HL-60 (cell line): ENCODE measurements around the gene NBPF3.
"Not testable (repeated sequence)": the region's sequence is repeated elsewhere in the genome, so short reads cannot be mapped to it uniquely, and the experiment has no call there.

Experiments used
- DNase-seq, 2 experiments: peaks; one replicate each; pipeline ENCODE4 v3.0.0-alpha.2; 2010 to 2020; ENCODE audit warnings: low read depth in 1 of 2, low spot score in 1 of 2
- H3K27ac ChIP-seq: fragments of 250-450 bp; sonication (Bioruptor Pico); replicated peaks from 2 replicates; pipeline ENCODE4 v1.5.1; 2020; ENCODE audit warnings: mild to moderate bottlenecking, moderate library complexity
- H3K27me3 ChIP-seq: fragments of 250-450 bp; sonication (Bioruptor Pico); 2 replicates; pipeline ENCODE4 v1.5.1; 2021; ENCODE audit warnings: mild to moderate bottlenecking, moderate library complexity; ENCODE audit not compliant: insufficient read depth, poor library complexity, severe bottlenecking
- H3K4me3 ChIP-seq: replicated peaks from 2 replicates; pipeline ENCODE4 v1.5.1; 2011; ENCODE audit warnings: mild to moderate bottlenecking, control low read depth, low read length; ENCODE audit not compliant: insufficient read depth
- CTCF ChIP-seq: IDR thresholded peaks from one replicate; pipeline ENCODE4 v1.5.1; 2011; ENCODE audit warnings: low read length, control low read depth, inconsistent platforms; ENCODE audit not compliant: insufficient read depth
- GABPA ChIP-seq: IDR thresholded peaks from 2 replicates; pipeline ENCODE4 v1.6.1; 2012; ENCODE audit warnings: low read depth
- POLR2AphosphoS5 ChIP-seq: IDR thresholded peaks from 2 replicates; pipeline ENCODE4 v1.6.1; 2012; ENCODE audit warnings: low read depth
- REST ChIP-seq: IDR thresholded peaks from 2 replicates; pipeline ENCODE4 v1.6.1; 2012; ENCODE audit warnings: low read depth; ENCODE audit not compliant: insufficient replicate concordance
- SPI1 ChIP-seq: IDR thresholded peaks from 2 replicates; pipeline ENCODE4 v1.6.1; 2012; ENCODE audit warnings: low read depth, mild to moderate bottlenecking, borderline replicate concordance

NBPF3 gene

GRCh38 chr1:21414015-21414414 is 25.9 kb upstream of the NBPF3 start:
- Histone ChIP-seq H3K4me3 (no peak overlapping the region), H3K27ac (no peak overlapping the region), H3K27me3 (peaks cover 3% of the 10 kb centered on the region)
- TF ChIP-seq POLR2AphosphoS5 (no peak), SPI1 (no peak), CTCF (no peak), REST (no peak), GABPA (no peak)
- no peak for DNase-seq

GRCh38 chr1:21420378-21420777 is 19.6 kb upstream of the NBPF3 start:
- not testable (repeated sequence) for DNase-seq, H3K27ac ChIP-seq, H3K4me3 ChIP-seq, H3K27me3 ChIP-seq

- not testable (repeated sequence) for DNase-seq, H3K4me3 ChIP-seq, H3K27me3 ChIP-seq, H3K27ac ChIP-seq
These were observed 18.6 kb upstream of the NBPF3 start for GRCh38 chr1:21421307-21421706.

GRCh38 chr1:21427798-21428480 is 12.0 kb upstream of the NBPF3 start:
- not testable (repeated sequence) for DNase-seq, H3K27ac ChIP-seq, H3K4me3 ChIP-seq, H3K27me3 ChIP-seq

GRCh38 chr1:21428481-21429073 is 11.4 kb upstream of the NBPF3 start:
- not testable (repeated sequence) for H3K27me3 ChIP-seq, H3K4me3 ChIP-seq, H3K27ac ChIP-seq, DNase-seq

GRCh38 chr1:21429210-21429609 is 10.7 kb upstream of the NBPF3 start:
- DNase-seq, H3K27me3 ChIP-seq, H3K4me3 ChIP-seq, H3K27ac ChIP-seq: not testable (repeated sequence)

GRCh38 chr1:21430875-21431274 is 9.1 kb upstream of the NBPF3 start:
- H3K27me3 ChIP-seq, H3K4me3 ChIP-seq, DNase-seq, H3K27ac ChIP-seq: not testable (repeated sequence)

GRCh38 chr1:21434394-21434793 is 5.5 kb upstream of the NBPF3 start:
- no peak overlapping the region for H3K4me3 ChIP-seq
- H3K27ac ChIP-seq: no peak overlapping the region
- H3K27me3 ChIP-seq: peaks cover 6% of the 10 kb centered on the region
- no peak for DNase-seq
- no peak for TF ChIP-seq SPI1
- TF ChIP-seq CTCF: no peak
- no peak for TF ChIP-seq GABPA
- TF ChIP-seq REST: no peak
